Neural crest cell (in vitro differentiated cells): Measurements from ENCODE around the gene FANCL. TPM values are rescaled to one million over a fixed set of nuclear protein-coding genes. Genes with fewer than 3 reads are reported as not detected.

Experiments
- DNase-seq: peaks from one replicate; pipeline ENCODE4 v3.0.0; 2021; ENCODE audit warnings: low read depth, mixed read lengths, low spot score
- H3K27ac Mint-ChIP-seq: one replicate; pipeline ENCODE4 v1.8.0; 2021; ENCODE audit warnings: mild to moderate bottlenecking, mixed read lengths; ENCODE audit not compliant: unreplicated experiment
- H3K27me3 Mint-ChIP-seq: 2 replicates; pipeline ENCODE4 v1.8.0; 2021; ENCODE audit warnings: low read depth, mild to moderate bottlenecking, mixed read lengths
- H3K36me3 Mint-ChIP-seq: 2 replicates; pipeline ENCODE4 v1.8.0; 2021; ENCODE audit warnings: low read depth, mild to moderate bottlenecking, mixed read lengths
- H3K4me1 Mint-ChIP-seq: 2 replicates; pipeline ENCODE4 v1.8.0; 2021; ENCODE audit warnings: mixed read lengths
- H3K4me3 Mint-ChIP-seq: one replicate; pipeline ENCODE4 v1.8.0; 2021; ENCODE audit warnings: mild to moderate bottlenecking, mixed read lengths
- H3K9me3 Mint-ChIP-seq: 2 replicates; pipeline ENCODE4 v1.8.0; 2021; ENCODE audit warnings: mixed read lengths
- total RNA-seq: library from RNA; stranded (reverse); gene quantifications from 2 replicates; pipeline ENCODE4 v1.2.1, GENCODE V29; 2021
- TF ChIP-seq, protein P1 (sequence below): fragments of 200-600 bp; sonication (generic); conservative IDR thresholded peaks from 2 replicates; pipeline ENCODE4 v1.5.0; 2021; ENCODE audit warnings: antibody characterized with exemption, mild to moderate bottlenecking

FANCL gene
- total RNA-seq, 1 donor from 2014 or later: 43.4 TPM

DNA sequence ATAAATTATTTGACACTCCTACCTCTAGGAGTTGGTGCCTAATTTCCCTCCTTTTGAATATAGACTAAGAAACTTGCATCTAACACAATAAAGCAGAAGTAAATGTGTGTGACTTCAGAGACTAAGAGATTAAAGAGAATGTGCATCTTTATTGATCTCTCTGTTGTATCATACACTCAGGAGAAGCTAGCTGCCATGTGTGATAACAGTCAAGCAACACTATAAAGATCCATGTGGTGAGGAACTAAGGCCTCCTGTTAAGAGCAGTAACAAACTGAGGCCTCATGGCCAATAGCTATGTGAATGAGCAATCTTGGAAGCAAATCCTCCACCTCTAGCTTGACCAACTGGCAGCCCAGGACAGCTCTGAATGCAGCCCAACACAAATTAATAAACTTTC lies 3.4 kb downstream of the FANCL start:
- peaks cover 50% of the 10 kb centered on the region for H3K4me1 Mint-ChIP-seq

DNA sequence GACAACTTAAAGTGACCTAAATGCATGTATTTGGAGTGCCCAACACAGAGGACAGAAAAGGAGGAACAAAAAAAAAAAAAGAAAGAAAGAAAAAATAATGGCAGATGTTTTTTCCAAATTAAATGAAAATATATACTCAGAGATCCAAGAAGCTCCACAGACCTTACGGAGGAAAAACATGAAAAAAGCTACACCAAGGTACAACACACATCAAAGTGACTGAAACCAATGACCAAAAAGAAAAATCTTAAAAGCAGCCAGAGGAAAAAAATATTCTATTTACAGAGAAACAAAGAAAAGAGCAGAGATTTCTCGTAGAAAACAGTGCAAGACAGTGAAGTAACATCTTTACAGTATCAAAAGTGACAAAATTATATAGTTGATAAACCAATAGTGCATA lies 5.1 kb downstream of the FANCL start:
- no peak overlapping the region for H3K4me3 Mint-ChIP-seq
- peaks cover 7% of the 10 kb centered on the region for H3K9me3 Mint-ChIP-seq
- no peak for DNase-seq
- no peaks in the 10 kb centered on the region for H3K27me3 Mint-ChIP-seq
- peaks cover 49% of the 10 kb centered on the region for H3K4me1 Mint-ChIP-seq
- peaks cover 19% of the 10 kb centered on the region for H3K36me3 Mint-ChIP-seq
- H3K27ac Mint-ChIP-seq: no peak overlapping the region
- TF ChIP-seq, protein P1, sequence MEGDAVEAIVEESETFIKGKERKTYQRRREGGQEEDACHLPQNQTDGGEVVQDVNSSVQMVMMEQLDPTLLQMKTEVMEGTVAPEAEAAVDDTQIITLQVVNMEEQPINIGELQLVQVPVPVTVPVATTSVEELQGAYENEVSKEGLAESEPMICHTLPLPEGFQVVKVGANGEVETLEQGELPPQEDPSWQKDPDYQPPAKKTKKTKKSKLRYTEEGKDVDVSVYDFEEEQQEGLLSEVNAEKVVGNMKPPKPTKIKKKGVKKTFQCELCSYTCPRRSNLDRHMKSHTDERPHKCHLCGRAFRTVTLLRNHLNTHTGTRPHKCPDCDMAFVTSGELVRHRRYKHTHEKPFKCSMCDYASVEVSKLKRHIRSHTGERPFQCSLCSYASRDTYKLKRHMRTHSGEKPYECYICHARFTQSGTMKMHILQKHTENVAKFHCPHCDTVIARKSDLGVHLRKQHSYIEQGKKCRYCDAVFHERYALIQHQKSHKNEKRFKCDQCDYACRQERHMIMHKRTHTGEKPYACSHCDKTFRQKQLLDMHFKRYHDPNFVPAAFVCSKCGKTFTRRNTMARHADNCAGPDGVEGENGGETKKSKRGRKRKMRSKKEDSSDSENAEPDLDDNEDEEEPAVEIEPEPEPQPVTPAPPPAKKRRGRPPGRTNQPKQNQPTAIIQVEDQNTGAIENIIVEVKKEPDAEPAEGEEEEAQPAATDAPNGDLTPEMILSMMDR: no peak

More for the DNA sequence above, 3.4 kb downstream of the FANCL start:
- H3K27me3 Mint-ChIP-seq: no peaks in the 10 kb centered on the region
- H3K4me3 Mint-ChIP-seq: peak overlapping the region; percentile 86
- TF ChIP-seq, protein P1: no peak
- no peak for DNase-seq
- H3K9me3 Mint-ChIP-seq: peaks cover 10% of the 10 kb centered on the region
- H3K27ac Mint-ChIP-seq: no peak overlapping the region
- H3K36me3 Mint-ChIP-seq: peaks cover 24% of the 10 kb centered on the region

DNA sequence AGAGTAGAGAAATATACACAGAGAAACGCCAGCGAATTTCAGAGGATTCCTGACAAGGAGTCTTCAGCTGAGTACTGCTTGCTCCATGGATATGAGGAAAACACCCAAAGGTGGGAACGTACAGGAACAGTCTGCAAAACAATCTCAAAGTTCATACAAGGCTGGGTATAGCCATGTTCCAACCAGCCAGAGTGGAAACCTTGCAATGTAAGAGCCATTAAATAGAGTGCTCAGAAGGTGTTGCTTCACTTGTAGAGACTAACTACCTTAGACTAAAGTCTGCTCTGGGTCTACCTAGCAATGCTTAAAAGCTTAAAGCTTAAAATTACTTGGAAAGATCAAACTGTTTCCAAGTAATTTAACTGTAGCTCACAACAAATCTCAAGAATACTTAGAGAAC lies 6.0 kb downstream of the FANCL start:
- Mint-ChIP-seq H3K27me3 (no peaks in the 10 kb centered on the region), H3K36me3 (peaks cover 23% of the 10 kb centered on the region), H3K4me1 (peaks cover 48% of the 10 kb centered on the region), H3K9me3 (peaks cover 7% of the 10 kb centered on the region), H3K27ac (no peak overlapping the region), H3K4me3 (peak overlapping the region; percentile 25)
- no peak for DNase-seq
- TF ChIP-seq, protein P1: no peak

DNA sequence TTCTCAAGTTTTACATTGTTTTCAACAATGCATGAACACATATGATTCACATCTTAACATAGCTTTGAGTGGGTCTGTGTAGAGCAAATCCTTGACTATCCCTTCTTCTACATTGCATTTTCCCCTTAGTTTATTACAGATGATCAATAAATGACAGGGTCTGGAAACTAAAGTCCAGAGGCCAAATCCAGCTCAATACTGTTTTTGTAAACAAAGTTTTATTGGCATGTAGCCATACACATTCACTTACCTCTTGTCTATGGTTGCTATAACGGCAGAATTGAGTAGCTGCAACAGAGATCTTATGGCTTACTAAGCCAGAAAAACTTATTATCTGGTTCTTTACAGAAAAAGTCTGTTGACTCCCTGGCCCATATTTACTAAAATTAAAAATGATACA lies 12.8 kb downstream of the FANCL start:
- TF ChIP-seq, protein P1: no peak

DNA sequence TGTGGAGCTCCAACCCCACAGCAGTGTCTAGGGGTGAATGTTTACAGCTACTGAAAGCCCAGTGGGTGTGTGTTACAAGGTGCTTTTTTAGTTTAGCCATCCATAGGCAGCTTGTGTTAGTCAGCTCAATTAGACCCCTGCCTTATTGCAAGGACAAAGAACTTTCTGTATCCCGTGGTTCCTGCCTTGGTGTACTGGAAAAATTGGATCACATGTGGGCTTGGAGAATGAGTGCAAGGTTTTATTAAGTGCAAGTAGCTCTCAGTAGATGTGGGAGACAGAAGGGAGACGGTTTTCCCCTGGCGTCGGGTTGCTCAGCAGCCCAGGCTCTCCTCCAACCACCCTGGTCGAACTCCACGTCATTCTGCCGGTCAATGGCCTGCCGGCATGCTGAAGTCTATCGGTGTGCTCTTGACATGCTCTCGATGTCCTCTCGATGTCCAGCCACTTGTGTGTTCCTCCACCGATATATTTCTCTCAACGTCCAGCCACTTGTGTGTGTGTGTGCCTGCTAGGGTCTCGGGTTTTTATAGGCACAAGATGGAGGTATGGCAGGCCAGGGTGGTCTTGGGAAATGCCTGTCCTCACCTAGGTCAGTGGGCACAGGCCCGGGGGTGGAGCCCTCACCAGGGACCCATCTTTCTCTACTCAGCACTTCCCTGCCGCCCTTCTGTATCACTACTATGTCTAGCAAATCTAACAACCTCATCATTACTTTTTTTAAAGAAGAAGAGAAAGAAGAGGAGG lies 13.8 kb downstream of the FANCL start:
- Mint-ChIP-seq H3K4me3 (no peak overlapping the region), H3K9me3 (no peaks in the 10 kb centered on the region), H3K27ac (peak overlapping the region; percentile 65), H3K4me1 (peaks cover 8% of the 10 kb centered on the region), H3K27me3 (no peaks in the 10 kb centered on the region), H3K36me3 (peaks cover 18% of the 10 kb centered on the region)
- TF ChIP-seq, protein P1: no peak
- no peak for DNase-seq

More for the DNA sequence above, 12.8 kb downstream of the FANCL start:
- Mint-ChIP-seq H3K4me3 (no peak overlapping the region), H3K36me3 (peaks cover 18% of the 10 kb centered on the region), H3K27ac (no peak overlapping the region), H3K9me3 (no peaks in the 10 kb centered on the region), H3K27me3 (no peaks in the 10 kb centered on the region), H3K4me1 (peaks cover 13% of the 10 kb centered on the region)
- DNase-seq: no peak
